ENCODE data around the gene TP53I13.

GRCh38 chr17:29563816-29564215, 4.7 kb upstream of the TP53I13 start:
- TF ChIP-seq, protein P1, sequence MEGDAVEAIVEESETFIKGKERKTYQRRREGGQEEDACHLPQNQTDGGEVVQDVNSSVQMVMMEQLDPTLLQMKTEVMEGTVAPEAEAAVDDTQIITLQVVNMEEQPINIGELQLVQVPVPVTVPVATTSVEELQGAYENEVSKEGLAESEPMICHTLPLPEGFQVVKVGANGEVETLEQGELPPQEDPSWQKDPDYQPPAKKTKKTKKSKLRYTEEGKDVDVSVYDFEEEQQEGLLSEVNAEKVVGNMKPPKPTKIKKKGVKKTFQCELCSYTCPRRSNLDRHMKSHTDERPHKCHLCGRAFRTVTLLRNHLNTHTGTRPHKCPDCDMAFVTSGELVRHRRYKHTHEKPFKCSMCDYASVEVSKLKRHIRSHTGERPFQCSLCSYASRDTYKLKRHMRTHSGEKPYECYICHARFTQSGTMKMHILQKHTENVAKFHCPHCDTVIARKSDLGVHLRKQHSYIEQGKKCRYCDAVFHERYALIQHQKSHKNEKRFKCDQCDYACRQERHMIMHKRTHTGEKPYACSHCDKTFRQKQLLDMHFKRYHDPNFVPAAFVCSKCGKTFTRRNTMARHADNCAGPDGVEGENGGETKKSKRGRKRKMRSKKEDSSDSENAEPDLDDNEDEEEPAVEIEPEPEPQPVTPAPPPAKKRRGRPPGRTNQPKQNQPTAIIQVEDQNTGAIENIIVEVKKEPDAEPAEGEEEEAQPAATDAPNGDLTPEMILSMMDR (IDR thresholded peaks at IDR 0.05): no peak
- no peak for TF ChIP-seq POLR2A (IDR thresholded peaks at IDR 0.05)
- no peak for TF ChIP-seq POLR2AphosphoS5 (IDR thresholded peaks at IDR 0.05)

All from transverse colon (tissue), 4 donors.